GM03348 (cell line): ENCODE measurements around the gene IMP4.

ENCODE experiments used
- DNase-seq: peaks from one replicate; pipeline ENCODE4 v3.0.0; 2012; ENCODE audit warnings: low spot score

Gene IMP4

DNA sequence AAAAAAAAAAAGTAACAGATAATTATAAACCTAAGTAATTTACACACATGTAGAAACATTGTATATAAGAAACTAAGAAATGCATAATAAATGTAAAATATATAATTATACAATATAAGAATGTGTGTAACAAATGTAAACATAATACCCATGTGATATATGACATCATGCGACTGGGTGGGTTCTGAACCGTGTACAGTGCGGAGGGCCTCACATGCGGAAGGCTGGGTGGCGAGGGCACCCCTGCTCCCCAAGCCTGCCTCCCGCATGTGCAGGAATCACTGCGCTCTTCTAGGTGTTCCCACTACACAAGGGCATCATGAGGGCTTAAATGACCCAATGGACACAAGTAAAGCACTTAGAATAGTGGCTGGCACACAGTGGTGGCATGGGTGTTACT is 15.2 kb downstream of the IMP4 start:
- no peak for DNase-seq

DNA sequence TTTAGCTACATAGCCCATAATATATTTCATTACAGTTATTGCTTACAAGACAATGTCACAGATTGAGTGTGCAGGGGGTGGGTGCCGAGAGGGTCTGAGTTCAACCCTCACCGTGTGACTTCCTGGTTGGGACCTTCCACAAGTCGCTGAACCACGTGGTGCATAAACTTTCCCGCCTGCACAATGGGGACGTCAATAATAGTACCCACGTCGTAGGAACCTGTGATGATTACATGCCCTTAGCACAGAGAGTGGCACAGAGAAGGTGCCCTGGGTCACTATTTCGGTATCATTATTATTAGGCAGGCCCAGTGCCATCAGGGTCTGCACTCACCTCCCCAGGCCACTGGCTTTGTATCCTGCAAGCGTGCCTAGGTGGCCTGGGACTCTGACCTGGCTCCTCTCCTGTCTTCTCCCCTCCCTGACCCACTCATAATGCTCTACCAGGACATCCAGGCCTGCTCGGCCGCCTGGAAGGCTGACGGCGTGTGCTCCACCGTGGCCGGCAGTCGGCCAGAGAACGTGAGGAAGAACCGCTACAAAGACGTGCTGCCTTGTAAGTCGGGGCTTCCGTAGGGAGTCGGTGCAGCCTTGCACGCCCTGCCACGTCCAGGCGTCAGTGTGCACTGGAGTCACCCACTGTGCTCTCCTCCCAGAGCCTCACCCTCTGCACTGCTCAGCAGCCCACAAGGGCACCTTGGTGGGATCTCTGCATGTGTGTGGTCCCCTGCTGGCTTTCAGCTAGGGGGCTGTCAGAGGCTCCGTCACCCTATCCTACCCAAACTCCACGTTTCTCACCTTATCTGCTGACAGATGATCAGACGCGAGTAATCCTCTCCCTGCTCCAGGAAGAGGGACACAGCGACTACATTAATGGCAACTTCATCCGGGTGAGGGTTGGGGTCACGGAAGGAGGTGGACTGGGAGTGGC is 16.0 kb downstream of the IMP4 start:
- DNase-seq, result no peak

DNA sequence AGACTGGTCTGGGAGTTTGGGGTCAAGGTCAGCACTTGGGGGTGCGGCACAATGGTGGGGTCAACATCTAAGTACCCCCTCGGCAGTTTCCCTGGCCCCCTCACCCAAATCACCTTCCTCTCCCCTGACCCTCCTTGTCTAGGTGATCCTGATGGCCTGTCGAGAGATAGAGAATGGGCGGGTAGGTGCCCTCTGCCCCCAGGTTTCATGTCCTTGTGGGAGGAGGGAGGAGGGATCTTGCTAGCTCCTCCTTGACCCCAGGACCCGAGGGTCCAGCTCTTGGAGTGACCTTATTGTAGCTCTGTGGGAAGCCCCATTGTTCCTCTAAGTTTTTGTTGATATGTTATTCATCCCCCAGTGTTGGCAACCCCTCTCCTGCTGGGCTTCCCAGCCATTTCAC is 16.8 kb downstream of the IMP4 start:
- no peak for DNase-seq

DNA sequence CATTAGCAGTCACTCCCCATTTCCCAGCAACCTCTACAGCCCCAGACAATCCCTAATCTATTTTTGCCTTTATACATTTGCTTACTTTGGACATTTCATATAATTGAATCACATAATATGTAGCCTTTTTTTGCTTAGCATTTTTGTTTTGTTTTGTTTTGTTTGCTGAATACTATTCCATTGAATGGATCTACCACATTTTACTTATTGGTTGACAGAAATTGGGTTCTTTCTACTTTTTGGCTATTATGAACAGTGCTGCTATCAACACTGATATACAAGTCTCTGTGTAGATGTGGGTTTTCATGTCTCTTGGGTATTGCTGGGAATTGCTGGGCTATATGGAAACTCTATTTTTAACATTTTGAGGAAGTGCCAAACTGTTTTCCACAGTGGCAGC is 20.8 kb downstream of the IMP4 start:
- no peak for DNase-seq

DNA sequence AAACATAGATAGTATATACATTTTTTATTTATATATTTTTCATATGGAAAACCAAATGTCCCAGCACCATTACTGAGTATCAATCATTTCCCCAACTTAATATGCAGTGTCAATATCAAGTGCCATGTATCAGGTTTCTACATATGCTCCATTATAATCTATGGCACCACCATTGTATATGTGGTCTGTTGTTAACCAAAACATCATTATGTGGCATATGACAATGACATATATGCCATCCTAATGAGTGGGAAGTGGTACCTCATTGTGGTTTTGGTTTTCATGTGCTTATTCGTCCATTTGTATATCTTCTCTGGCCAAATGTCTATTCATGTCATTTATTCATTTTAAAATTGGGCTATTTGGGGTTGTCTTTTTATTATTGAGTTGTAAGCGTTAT is 22.4 kb downstream of the IMP4 start:
- no peak for DNase-seq

DNA sequence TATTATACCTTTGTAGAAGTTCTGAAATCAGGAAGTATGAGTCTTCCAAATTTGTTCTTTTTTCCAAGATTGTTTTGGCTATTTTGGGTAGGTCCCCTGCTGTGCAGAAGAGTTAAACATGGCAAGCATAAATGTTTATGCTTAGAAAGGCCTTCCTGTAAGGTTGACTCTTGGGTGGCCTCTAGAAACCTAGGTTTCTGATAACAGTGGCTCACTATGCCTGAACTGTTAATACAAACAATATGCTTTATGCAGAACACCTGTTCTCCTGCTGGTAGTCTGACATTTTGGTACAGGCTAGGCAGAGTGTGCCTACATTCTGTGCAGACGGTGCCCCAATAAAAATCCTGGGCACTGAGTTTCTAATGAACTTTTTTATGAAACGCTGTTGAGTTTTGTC is 23.3 kb downstream of the IMP4 start:
- no peak for DNase-seq

DNA sequence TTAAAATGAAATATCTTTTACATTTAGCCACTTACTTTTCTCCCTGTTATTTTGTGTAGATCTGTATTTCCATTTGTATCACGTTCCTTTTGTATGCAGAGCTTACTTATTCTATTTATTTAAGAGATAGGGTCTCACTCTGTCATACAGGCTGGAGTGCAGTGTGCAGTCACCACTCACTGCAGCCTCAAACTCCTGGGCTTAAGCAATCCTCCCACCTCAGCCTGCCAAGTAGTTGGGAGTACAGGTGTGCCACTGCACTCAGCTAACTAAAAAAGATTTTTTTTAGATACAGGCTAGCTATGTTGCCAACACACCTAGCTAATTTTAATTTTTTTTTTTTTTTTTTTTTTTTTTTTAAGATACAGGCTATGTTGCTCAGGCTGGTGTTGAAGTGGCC is 24.0 kb downstream of the IMP4 start:
- DNase-seq, result no peak

DNA sequence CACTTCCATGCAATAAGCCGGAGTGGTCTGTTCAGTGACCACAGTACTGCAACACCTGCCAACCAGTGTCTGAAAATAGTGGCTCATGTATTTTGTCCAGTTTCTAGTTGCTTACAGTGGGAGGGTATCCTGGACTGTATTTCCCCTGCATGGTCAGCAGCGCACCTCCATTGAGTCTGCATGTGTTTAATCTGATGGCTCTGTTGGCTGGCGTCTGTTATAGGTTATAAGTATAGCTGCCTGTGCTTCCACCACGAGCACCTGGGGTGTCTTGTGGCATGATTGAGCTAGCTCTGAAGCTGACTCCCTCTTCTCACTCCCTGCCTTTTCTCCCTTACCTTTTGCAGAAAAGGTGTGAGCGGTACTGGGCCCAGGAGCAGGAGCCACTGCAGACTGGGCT is 26.1 kb downstream of the IMP4 start:
- no peak for DNase-seq

DNA sequence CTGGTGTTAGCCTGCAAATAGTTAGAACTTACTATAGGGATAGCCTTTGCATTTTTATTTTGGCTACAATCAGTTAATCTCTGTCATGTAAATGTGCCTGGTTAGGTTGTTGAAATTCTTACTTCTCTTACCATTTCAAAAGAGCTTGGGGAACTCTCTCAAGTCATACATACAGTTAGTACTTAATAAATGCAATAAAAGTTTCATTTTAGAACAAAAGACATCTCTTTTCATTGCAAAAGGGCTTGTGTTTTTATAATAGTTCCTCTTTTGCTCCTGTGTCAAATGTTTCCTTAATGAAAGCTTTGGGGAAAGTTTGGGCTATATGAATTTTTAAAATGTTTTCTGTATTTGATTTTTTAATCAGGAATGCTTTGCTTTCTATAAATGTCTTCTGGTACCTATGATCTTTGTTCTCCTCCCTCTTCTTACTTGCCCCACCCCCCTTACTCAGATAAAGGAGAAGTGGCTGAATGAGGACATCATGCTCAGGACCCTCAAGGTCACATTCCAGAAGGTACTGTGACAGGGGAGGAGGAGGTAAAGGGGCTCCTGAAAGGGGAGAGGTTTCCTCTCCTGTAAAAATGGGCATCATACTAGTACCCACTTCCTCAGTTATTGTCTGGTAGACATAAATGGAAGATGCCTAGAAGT is 26.7 kb downstream of the IMP4 start:
- DNase-seq, result no peak

DNA sequence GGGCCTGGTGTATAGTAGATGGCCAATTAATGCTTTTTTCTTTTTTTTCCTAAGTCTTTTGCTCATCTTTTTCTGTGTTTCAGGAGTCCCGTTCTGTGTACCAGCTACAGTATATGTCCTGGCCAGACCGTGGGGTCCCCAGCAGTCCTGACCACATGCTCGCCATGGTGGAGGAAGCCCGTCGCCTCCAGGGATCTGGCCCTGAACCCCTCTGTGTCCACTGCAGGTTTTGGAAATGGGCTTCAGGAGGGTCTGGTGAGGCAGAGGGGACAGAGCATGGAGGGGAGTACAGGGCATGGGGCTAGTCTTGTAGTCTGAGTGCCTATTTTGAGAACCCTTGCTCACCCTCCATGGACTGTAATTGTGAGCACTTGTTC is 27.3 kb downstream of the IMP4 start:
- DNase-seq, result no peak

DNA sequence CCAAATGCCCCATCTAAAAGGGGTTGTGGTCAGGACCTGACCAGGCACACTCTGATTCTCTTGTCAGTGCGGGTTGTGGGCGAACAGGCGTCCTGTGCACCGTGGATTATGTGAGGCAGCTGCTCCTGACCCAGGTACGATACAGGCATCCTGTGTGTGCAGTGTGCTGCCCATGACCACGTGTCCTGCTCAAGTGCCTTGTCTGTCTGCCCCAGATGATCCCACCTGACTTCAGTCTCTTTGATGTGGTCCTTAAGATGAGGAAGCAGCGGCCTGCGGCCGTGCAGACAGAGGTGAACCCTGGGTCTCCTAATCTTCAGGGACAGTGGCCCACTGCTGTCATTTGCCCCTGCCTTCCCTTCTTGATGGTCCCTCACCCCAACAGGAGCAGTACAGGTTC is 27.8 kb downstream of the IMP4 start:
- no peak for DNase-seq

DNA sequence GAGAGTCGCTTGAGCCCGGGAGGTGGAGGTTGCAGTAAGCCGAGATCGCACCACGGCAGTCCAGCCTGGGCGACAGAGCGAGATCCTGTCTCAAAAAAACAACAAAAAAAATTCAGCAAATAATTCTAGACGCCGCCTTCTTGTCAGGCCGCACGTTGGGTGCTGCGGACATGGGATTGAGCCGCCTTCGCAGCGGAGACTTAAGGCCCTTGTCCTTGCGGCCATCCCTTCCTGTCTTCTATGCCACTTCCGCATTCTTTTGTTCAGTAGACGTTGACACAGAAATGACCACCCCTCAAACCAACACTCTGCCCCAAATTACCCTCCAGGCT is 29.0 kb downstream of the IMP4 start:
- DNase-seq, result no peak

DNA sequence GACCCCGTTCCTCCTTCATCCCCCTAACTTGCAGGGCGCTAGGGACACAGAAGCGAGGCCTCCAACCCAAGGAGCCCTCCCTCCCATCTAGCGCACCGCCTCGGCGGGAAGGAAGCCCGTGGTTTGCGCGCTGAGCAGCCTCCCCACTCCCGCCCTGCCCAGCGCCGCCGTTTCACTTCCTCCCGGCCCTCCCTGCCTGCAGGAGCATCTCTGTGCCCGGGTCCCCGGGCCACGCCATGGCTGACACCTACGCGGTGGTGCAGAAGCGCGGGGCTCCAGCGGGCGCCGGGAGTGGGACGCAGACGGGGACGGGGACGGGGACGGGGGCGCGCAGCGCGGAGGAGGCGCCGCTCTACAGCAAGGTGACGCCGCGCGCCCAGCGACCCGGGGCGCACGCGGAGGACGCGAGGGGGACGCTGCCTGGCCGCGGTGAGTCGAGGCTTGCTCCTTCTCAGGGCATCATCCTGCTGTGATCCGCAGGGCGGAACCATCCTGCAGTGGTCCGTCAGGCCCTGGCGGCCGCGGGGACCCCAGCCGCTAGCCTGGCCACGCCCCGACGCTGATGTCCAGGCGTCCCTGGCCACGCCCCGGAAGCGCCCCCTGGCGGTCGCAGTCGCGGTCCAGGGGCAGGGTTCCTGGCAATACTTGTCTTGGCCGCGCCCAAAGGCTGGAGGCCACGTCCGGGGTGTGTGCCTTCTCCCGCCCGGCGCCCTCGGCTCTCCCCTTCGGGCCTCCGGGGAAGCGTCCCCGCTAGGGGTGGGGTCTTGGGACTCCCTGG is 29.5 kb downstream of the IMP4 start:
- DNase-seq, result peak; percentile 96

DNA sequence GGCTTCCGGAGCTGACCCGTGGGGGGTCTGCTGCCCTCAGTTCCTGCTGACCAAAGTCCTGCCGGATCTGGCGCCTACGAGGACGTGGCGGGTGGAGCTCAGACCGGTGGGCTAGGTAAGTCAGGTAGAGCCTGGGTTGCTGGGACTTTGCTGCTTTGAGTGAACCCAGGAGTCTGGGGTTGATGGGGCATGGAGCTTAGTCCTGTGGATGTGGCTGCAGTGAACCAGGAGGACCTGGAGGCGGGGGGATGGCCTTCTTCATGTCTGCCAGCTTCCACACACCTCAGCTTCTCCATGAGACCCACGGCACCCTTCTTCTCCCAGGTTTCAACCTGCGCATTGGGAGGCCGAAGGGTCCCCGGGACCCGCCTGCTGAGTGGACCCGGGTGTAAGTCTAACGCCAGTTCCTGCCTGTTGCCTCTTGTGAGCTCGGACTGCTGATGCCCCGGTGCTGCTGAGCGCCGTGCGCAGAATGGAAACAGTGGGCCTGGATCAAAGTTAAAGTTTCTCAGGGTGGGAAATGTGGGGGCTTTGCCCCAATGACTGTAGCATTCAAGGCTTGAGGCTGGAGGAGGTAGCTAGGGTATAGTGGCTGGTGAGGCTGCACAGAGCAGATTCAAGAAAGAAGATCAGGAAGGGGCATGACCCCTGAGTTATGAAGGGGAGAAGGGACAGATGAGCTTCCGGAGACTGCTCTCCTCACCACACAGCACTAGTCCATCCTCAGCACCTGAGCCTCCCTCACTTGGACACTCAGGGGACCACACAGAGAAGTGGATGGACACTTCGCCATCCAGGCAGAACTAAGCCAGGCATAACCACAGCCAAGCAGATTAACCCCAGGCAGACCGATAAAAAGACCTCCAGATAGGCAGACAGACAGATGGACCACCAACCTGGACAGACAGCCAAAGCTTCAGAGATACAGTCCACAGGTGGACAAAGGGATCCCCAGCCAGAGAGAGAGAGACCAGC is 30.4 kb downstream of the IMP4 start:
- peak; percentile 26 for DNase-seq

DNA sequence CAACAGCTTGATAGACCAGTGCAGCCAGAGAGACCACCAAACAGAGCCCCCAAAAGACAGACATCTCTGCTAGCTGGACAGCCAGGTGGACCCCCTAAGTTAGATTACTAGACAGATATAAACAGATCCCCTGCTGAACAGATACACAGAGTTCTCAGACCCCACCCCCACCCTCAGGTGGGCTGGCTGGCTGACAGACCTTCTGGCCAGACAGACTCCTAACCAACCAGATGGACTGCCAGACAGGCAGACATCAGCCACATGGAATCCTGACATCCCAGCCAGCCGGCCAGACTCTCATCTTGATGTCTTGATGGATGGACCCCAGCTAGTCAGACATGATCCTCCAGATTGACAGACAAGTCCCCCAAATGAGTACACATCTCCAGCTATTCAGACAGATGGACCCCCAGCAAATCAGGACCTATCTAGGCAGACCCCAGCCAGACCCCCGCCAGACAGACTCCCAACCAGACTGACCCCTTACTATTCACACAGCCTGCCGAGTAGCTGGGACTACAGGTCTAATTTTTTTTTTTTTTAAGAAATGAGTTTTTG is 31.2 kb downstream of the IMP4 start:
- no peak for DNase-seq

DNA sequence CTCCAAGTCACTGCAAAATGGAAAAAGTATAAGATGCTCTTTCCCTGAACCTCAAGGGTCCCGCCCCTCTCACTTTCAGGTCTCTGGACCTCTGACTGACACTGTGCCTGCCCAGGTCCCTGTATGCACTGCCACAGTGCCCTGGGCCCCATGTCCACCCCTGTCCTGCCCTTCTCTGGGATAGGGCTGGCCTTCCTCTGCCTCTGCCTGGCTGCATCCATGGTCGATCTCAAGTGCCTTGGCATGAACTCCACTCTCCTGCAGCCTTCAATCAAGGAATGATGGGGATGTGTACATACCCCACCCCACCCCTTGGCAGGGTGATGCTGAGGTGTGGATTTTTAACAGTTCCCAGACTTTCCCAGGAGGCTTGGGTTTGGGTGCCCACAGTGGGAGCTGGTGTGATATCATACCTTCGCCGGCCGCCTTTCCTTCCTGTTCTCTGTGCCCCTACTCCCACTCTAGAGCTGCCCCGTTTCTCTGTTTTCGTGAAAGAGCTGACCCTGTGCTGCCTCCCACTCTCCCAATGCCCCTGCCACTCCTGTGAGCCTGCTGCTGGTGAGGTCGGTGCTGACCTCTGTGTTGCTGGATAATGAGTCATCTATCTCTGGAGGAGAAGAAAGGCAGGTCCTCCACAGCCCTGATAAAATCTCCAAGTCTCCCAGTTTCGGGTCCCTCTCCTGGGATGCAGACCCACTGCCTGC is 32.0 kb downstream of the IMP4 start:
- DNase-seq, result peak; percentile 31

DNA sequence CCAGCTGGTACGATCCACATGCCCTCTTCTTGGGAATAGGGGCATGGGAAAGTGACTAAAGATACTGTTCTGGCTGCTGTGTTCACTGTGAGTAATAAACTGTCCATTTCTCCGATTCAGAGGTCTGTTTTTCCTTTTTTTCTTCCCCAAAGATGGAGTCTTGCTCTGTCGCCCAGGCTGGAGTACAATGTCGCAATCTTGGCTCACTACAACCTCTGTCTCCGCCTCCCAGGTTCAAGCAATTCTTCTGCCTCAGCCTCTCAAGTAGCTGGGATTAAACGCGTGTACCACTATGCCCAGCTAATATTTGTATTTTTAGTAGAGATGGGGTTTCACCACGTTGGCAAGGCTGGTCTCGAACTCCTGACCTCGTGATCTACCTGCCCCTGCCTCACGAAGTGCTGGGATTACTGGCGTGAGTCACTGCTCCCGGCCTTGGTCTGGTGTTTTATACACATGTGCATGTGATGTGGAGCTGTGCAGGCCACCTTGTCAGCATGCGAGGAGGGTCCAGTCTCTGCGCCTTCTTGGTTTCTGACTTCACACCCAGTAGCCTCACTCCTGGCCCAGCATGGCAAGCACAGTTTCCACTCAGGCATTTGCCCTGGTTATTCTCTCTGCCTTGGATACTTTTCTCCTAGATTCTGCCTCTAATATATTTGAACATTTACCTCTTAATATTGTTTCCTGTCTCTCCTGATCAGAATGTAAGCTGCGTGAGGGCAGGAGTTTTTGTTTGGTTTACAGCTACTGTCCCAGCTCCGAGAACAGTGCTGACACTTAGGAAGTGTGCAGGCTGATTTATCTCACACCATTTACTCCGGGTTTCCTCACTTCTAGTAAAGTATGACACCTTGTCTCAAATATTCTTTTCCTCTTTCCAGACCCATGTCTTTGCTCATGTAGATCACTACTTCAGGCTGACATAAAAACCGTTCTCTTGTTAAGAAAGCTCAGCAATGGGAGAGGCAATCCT is 32.9 kb downstream of the IMP4 start:
- DNase-seq, result no peak

DNA sequence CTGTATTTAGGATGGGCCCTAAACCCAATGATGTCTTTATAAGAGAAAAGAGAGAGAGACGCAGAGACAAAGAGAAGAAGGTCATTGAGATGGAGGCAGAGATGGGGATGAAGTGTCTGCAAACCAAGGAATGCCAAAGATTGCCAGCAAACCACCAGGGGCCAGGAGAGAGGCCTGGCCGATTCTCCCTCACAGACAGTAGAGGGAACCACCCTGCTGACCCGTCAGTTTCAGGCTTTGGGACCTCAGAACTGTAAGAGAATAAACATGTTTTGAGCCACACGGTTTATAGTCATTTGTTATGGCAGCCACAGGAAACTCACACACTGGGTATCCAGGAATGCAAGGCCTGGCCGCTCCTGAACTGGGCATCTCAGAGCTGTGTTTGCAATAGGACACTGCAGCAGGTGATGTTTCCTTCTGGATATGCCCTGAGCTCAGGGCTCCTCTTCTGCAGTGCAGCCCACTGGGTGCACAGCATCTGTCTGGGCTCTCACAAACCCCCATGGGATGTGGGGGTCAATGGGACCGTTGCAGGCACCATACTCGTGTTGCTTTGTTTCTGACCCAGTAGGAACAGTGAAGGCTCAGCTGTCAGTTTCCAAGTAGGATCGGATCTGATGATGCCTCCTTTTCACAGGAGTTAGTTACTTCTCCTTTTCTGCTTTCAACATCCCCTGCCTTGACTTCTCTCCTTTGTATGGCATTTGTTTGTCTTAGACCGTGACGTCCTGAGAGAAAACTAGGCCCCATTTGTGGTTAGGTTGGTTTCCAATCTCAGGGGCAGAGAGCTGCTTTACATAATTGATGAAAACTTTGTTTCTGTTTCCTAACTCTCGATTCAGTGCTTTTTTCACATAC is 34.0 kb downstream of the IMP4 start:
- no peak for DNase-seq

DNA sequence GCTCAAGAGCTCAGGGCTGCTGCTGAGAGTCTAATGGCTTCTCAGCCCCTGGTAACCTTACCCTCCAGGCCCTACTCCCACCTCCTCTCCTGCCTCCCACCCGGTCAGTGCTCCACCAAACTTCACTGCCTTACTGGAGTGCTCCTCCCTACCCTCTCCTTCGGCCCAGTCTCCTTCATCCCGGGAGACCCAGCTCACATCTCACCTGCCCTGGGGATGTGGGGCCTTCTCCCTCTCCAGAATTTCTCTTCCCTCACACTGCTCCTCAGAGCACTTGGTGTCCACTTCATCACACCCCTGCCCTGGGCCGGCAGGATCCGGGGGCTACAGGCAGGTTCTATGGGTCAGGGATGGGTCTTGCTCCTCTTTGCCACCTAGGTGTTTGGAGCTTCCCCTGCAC is 34.8 kb downstream of the IMP4 start:
- DNase-seq, result no peak
